HG02571 (cell line): Measurements from ENCODE around the gene LPAR3.
A peak's percentile ranks its signal among the peaks of the same experiment; 100 is the strongest.
"Not testable (repeated sequence)": the region's sequence is repeated elsewhere in the genome, so short reads cannot be mapped to it uniquely, and the experiment has no call there.

Experiments used
- ATAC-seq: cut with Tn5 transposase; IDR thresholded peaks from one replicate; pipeline ENCODE4 v1.9.1; 2021; ENCODE audit warnings: mild to moderate bottlenecking, moderate library complexity; ENCODE audit not compliant: unreplicated experiment

The LPAR3 gene, protein sequence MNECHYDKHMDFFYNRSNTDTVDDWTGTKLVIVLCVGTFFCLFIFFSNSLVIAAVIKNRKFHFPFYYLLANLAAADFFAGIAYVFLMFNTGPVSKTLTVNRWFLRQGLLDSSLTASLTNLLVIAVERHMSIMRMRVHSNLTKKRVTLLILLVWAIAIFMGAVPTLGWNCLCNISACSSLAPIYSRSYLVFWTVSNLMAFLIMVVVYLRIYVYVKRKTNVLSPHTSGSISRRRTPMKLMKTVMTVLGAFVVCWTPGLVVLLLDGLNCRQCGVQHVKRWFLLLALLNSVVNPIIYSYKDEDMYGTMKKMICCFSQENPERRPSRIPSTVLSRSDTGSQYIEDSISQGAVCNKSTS

DNA sequence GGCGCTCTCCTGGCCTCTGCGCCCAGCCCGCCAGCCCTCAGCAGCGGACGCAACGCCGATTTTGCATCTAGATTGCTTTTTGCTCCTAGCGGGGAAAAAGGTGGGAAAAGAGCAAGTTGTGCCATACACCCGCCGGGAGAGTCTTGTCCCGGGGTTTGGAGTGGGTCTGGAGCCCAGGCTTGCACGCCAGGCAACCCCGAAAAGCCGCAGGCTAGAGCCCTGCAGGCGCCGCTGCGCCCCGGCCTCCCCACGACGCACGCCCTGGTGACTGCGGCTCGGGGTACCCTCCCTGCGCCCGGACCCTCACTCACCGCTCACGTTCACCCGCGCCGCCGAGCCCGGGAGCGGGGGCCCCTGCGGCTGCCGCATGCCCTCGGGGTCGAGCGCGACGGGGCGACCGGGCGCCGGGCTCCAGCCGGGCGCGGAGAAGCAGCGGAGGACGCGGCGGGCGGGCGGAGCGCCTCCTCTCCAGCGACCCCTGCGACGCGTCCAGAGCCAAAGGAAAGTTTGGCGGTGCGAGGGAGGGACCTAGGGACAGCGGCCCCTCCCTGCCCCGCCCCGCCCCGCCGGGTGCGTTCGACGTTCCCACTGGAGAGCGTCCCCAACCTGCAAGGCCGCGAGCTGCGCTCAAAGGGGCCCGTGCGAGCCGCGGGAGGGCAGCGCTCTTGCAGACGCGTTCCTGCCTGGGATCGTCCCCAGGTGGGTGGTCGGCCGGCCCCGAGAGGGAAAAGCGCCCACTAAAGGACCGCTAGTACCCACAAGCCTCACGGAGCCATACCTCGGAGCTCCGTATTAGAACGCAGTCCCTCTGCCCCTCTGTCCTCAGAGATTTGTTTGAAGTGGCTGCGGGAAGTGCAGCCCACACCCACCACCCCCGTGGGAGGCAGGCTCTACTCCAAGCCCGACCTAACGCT, at the start of gene LPAR3:
LPAR3 (minus strand) TSS at position 502 of the 914 bp plus-strand sequence. CDS start 27,086 bp downstream, outside the sequence.
- no peak for ATAC-seq

DNA sequence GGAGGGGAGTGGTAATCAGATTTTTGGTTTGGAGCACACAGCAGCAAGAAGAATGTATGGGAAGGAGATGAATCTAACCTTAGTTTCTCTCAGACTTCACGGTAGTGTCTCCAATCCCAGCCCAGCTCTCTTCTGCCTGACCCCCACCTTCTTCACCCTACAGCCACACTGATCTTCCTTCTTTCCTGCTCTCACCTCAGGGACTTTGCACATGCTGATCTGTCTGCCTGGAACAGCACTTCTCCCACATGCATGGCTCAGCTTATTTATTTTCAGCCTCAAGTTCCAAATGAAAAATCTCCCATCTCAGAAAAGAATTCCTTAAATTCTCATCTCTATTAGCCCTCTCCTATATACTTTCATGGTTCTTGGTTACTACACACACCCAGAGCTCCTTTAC, 48.8 kb upstream of the LPAR3 start:
- ATAC-seq = no peak

DNA sequence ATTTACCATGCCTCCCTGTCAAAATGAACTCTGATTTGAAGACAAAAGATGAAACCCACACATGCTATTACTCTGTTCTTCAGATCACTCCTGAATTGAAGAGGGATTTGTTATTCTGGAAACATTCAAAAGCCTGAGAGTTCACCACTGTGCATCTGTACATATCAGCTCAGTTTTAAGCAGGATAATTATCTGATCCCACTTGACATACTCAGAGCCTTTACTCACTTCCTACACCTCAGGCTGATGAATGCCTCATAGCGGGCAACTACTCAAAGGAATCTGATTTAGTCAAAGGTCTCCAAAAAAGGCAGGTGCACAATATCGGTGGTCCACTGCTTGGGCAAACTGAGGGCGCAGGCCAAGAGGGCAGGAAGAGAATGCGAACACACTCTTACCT, 47.5 kb upstream of the LPAR3 start:
- ATAC-seq = no peak

DNA sequence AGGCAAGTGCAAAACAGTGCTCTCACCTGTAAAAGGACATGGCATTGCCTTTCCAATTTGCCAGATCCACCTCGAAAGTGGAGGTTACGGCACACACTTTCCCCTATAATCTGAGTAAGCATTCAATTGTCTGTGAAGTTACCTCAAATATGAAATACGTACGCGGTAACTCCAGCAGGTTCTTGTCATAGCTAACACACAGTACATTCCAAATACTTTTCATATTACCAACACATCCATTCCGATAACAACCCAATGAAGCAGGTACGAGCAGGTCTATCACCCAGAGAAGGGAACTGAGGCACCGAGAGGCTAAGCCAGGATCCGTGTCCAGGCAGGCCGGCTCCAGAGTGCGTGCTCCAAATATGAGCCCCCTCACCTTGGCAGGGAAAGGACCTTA, 46.8 kb upstream of the LPAR3 start:
- ATAC-seq = no peak

DNA sequence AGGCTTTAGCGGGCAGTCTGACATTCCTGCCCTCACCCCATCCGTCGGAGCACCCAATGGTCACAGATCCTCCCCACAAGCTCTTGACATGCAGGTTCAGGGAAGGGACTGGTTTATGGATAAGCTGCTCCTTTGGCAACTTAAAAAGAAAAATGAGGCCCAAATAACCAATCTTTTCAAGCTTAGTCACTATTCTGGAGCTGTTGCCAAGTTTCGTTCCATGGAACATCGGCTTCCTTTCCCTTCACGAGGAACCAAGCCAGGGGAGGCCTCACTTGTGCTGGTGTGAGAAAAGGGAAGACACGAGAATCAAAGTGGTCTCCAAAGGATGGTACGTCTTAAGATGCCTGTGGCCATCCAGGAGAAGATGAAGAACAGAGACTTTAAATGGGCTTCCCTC, 46.1 kb upstream of the LPAR3 start:
- ATAC-seq = no peak

DNA sequence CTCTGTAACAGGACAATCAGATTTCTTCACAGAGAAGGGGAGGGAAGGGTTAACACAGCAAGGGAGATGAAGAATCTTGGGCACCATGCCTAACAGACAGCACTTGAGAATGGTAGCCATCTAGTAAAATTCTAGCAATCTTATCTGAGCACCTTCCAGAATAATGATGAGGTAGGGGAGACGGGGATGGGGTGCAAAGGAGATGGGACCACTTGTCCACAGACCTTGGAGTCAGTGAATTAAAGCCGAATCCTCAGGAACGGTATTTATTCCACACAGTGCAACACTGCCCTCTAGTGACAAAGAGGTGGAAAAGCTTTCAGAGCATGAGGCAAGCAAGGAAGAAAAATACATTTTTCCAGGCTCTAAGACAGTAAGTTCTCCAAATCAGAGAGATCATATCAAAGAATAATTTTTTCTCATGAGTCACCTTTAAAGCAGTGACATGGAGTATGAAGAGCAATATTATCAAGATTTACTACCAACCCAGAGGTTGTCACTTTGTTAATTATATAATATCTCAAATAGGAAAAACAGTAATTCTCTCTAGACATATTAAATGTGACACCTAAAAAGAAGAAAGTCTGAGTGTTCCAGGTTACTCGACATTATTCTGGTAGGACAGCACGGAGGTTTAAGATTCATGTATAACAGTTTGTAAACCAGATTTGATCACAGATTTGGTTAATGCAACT, 43.3 kb upstream of the LPAR3 start:
- ATAC-seq = peak; percentile 53

DNA sequence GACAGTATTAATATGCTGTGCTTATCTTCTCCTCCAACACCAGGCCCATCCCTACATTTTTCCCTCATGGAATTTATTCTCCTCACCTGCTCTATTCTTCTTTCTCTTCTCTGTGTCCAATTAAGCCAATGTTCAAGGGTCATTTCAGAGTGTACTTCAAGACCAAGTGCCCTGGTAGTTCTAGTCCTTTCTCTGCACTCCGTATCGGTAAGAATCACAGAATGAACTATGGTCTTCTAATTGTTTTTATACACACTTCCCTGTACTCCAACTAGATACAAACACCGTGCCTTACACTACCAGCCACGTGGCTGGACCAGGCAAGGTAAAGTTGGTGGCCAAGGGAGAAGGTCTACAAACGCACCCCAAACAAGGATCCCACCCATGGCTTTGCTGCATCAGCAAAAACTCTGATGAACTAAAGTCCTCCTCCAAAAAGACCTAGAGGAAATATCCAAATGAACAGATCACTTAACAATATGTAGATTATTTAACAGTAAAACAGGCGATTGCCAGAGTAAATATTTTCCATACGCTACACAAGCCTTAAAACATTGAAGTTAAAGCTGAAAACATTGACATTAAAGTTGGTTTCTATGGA, 40.1 kb upstream of the LPAR3 start:
- ATAC-seq = no peak

DNA sequence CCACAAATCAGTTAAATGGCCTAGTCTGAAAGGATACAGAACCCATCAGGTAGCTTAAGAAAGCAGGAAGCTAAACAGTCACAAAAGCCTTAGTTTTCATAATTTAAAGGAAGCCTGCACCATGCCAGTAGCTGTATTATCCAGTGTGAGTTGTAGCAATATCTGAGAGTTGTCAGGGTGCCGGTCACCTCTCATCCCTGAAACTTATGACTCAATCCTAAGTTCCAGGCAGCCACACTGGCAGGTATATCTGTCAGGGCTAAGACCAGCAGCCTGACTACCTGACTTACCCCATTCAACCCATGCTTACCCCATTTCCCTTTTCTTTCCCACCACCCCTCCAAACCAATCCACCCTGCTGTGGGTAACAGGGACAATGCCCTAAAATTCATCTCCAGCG, 37.8 kb upstream of the LPAR3 start:
- ATAC-seq = no peak

DNA sequence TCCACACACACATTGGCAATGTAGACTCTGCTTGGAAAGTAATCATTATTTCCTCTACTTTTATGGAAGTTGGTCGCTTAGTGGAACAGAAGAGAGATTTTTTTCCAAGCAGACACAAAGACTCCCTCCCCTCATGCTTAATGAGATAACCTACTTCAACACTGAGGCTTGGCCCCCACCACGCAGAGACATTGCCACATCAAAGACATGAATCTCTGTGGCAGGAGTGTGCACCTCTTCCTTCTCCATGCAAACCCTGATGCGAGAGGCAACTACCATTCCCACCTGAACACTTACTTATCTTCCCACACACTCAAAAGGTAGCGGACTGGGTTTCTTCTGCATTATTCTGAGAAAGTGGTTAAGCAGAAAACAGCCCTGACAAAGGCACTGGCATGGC, 37.3 kb upstream of the LPAR3 start:
- ATAC-seq = no peak

DNA sequence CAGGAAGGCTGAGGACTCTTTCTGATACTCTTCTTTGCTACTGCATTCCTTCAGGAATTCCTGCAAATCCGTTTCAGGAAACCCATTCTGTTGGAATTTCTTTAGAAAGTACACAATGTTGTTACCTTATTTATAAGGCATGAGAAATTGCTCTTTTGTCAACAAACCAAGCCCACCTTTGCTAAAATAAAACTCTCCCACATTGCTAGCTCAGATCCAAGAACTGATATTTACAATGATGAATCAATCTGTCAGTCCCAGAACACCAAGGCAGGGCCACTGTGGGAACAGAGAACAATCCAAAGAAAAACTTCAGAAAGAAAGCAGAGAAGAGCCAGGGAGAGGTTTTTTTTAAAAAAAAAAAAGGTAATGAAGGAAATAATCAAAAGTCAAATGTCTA, 36.6 kb upstream of the LPAR3 start:
- no peak for ATAC-seq

DNA sequence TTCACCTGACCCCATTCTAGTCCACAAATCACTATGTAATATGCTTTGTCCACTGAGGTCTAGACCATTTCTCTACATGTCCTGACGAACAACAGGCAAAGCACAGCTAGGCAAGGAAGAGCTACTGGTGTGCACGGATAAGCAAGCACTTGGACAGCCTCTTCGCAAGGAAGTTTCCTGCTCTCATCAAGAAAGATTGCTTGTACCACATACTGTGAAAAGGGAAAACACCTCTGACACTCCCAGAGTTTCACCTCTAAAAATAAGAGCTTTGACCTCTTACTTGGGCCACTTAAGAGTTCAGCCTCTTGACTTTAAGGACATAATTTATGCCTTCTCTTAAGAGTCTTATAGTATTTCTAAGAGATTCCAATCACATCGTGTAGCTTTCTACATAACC, 36.0 kb upstream of the LPAR3 start:
- ATAC-seq = no peak

DNA sequence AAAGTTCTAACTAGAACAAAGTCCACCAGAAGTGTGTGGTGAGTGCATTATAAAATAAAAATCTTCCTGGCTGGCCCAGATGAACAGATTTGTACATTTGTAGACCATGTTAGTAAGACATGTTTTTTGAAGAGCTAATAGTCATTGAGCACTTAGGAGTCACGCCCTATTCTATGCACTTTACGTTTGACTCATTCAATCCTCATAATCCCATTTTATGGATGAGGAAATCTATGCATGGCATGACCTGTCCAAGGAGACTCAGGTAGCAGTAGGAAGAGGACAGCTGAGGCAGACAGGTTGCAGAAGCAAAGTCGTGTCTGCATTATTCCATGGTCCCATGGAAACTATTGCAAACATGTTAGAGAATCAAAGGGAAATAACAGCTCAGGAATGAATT, 30.3 kb upstream of the LPAR3 start:
- no peak for ATAC-seq

DNA sequence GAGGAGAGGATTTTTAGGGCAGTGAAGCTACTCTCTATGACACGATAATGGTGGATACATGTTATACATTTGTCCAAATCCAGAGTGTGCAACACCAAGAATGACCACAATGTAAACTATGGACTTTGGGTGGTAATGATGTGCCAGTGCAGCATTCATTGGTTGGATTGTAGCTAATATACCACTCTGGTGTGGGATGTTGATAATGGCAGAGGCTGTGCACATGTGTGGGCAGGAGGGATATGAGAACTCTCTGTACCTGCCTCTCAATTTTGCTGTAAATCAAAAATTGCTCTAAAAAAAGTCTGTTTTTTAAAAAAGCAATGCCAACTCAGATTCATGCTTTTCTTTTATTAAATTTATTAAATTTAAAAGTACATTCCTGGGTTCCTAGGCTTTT, 27.2 kb upstream of the LPAR3 start:
- ATAC-seq = no peak

DNA sequence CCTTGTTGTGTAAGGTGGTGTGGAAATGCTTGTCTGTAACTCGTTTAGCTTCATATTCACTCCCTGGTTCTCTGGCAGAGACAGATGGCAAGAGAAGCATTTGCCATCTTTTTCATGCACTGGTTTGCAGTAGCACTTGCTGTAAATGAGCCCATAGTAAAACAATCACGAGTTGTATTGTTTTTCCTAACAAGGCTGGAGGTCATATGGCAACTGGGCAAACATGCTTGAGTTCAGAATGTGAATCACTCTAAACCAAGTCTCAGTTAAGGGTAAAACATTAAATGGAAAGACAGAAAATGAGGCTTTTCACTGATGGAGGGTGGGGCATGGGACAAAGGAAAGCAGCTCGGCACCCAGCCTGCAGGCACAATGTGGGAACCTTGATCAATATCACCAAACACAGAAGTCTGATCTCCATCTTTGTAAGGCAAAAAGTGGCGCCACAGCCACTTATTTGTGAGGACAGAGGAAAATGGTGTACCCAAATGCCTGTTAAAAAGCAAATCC, 26.5 kb upstream of the LPAR3 start:
- ATAC-seq = no peak

DNA sequence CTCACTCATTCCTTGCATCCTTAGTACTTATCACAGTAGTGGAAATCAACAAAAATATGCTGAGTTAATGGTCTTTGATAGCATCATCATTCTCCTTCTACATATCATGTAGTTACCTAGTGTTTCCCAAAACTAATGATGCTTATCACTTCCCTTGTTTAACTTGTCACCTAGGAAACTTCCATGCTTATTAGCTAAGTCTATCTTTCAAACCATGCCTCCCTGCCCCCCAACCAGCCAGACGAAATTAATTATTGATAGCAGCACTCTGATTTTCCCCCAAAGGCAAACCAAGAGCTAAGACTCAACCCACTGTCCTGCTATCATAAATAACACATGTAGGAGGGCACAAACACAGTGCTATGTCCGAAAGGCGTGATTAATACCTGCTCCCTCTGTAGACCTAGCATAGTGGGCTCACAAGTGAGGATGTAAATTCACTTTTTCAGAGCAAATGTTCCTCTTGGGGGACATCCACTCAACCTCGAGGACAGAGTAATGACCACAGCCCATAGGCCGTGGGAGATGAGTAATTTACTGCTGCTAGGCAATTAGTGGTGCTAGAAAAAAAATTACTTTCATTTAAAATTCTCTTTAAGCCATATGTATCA, 25.8 kb upstream of the LPAR3 start:
- ATAC-seq = no peak

DNA sequence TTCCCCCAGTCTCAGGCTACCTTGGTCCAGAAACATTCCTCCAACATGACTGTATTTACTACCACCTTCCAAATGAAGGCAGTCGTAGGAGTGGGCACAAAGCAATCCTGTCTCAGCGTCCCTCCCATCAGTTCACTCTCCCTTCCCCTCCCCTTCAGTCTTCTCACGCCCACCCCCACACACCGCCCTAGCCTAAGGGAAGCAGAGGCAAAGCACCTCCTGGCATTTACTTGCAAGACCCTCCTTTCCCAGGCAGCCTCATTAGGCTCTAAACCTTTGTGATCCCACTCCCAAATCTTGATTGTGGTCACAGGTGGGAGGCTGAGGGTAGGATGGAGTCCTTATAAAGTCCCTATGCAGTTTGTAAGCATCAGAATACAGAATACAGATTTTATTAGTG, 23.9 kb upstream of the LPAR3 start:
- no peak for ATAC-seq

DNA sequence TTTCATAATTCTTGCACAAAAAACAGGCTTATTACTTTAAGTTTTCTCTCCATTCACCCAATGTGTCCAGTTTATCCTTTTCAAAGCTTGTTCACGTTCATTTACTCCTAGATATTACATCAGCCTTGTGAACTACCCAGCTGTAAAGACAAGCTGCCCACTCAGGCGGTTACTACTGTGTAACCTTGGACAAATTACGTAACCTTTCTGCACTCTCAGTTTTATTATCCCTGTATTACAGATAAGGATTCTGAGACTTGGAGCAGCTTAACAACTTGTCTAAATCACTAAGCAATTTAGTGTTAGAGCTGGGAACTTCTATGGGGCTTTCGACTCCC, 20.5 kb upstream of the LPAR3 start:
- no peak for ATAC-seq

DNA sequence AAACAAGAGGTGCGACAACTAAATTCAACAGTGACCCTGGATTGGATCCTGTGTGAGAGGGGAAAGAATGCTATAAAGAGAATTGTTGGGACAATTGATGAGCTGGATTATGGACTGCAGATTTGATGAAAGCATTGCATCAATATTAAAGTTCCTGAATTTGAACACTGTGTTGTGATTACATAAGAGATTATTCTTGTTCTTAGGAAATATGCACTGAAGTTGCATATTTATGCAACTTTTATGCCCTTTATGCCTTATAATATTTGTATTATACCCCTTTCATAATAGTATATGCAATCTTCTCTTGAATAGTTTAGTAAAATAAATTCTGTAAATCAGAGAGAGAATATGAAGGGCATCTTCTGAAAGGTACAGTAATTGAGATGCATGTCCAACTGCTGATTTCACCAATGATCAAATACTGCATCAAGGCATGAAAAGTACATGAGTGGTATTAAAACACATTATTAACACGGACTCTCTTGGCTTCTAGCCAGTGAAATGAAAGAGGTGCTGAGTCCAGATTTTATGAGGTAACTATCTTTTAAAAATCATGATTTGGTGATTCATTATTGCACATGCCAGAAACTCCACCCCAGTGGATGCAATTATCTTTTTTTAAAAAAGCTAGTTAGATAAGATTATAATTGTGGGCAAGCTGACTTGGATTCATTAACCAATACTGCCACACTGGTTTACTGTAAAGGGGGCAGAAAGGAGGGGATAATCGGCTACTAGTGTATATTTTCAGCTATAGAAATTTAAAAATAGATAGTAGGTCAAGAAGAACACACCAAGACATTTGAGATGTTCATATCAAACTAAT, 19.9 kb upstream of the LPAR3 start:
- no peak for ATAC-seq

DNA sequence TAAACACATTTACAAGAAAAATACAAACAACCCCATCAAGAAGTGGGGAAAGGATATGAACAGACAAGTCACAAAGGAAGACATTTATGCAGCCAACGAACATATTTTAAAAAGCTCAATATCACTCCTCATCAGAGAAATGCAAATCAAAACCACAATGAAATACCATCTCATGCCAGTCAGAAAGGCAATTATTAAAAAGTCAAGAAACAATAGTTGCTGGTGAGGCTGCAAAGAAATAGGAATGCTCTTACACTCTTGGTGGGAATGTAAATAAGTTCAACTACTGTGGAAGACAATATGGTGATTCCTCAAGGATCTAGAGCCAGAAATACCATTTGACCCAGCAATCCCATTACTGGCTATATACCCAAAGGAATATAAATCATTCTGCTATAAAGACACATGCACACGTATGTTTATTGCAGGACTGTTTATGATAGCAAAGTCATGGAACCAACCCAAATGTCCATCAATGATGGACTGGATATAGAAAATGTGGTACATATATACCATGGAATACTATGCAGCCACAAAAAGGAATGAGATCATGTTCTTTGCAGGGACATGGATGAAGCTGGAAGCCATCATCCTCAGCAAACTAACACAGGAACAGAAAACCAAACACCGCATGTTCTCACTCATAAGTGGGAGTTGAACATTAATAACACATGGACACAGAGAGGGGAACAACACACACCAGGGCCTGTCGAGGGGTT, 15.9 kb upstream of the LPAR3 start:
- not testable (repeated sequence) for ATAC-seq
